Stimulated activated CD4-positive, alpha-beta T cell treated with anti-CD3 and anti-CD28 coated beads, Interleukin-2, amount 100 ng/mL, for 4 hours (primary cell): Measurements from ENCODE around the gene RCBTB2.

Experiments
- DNase-seq: peaks from one replicate; pipeline ENCODE4 v3.0.0-alpha.2; 2020; ENCODE audit warnings: low read depth

RCBTB2 gene

GRCh38 chr13:48448285-48448958, 84.5 kb downstream of the RCBTB2 start:
- no peak for DNase-seq

GRCh38 chr13:48446464-48446863, 86.4 kb downstream of the RCBTB2 start:
- no peak for DNase-seq

GRCh38 chr13:48443442-48444208, 89.3 kb downstream of the RCBTB2 start:
- no peak for DNase-seq
